ENCODE data around the gene IPO7. TPM values are rescaled to one million over a fixed set of nuclear protein-coding genes. Genes with fewer than 3 reads are reported as not detected.
"Not testable (repeated sequence)": the region's sequence is repeated elsewhere in the genome, so short reads cannot be mapped to it uniquely, and the experiment has no call there.

The IPO7 gene
- 100 to 1,000 TPM in 1 of 2 donors, 10 to 100 TPM in 1; 70.5 to 150 TPM for total RNA-seq

- H3K36me3 Mint-ChIP-seq (ENCODE audit: low read depth), result peaks cover 41% of the 10 kb centered on the region
- H3K27ac Mint-ChIP-seq, result peak within 1 kb of the TSS; percentile 94
- peaks cover 21% of the 10 kb centered on the region for H3K4me1 Mint-ChIP-seq
- H3K4me3 Mint-ChIP-seq, result peak within 1 kb of the TSS; percentile 95
- H3K27me3 Mint-ChIP-seq, result no peaks in the 10 kb centered on the region
- H3K9me3 Mint-ChIP-seq, result no peaks in the 10 kb centered on the region
- ATAC-seq (replicated peaks), result peak; percentile 99
Measured at GRCh38 chr11:9384535-9385326, at the start of gene IPO7. Gene IPO7 (plus strand): TSS chr11:9384652. CDS start chr11:9384764, 112 bp downstream.

GRCh38 chr11:9341638-9342178 is 42.7 kb upstream of the IPO7 start:
- H3K4me3 Mint-ChIP-seq, result no peak overlapping the region
- no peaks in the 10 kb centered on the region for H3K27me3 Mint-ChIP-seq
- H3K4me1 Mint-ChIP-seq, result peaks cover 6% of the 10 kb centered on the region
- H3K9me3 Mint-ChIP-seq, result no peaks in the 10 kb centered on the region
- no peaks in the 10 kb centered on the region for H3K36me3 Mint-ChIP-seq (ENCODE audit: low read depth)
- no peak overlapping the region for H3K27ac Mint-ChIP-seq
- peak; percentile 26 for ATAC-seq (replicated peaks)

GRCh38 chr11:9344061-9344680 is 40.3 kb upstream of the IPO7 start:
- no peak overlapping the region for H3K27ac Mint-ChIP-seq
- H3K4me1 Mint-ChIP-seq, result peaks cover 13% of the 10 kb centered on the region
- no peaks in the 10 kb centered on the region for H3K27me3 Mint-ChIP-seq
- no peaks in the 10 kb centered on the region for H3K9me3 Mint-ChIP-seq
- no peak for ATAC-seq (replicated peaks)
- no peaks in the 10 kb centered on the region for H3K36me3 Mint-ChIP-seq (ENCODE audit: low read depth)
- no peak overlapping the region for H3K4me3 Mint-ChIP-seq

GRCh38 chr11:9347100-9347499 is 37.4 kb upstream of the IPO7 start:
- Mint-ChIP-seq H3K4me3 (no peak overlapping the region), H3K27me3 (peaks cover 3% of the 10 kb centered on the region), H3K36me3 (ENCODE audit: low read depth) (no peaks in the 10 kb centered on the region), H3K9me3 (no peaks in the 10 kb centered on the region), H3K4me1 (peaks cover 13% of the 10 kb centered on the region), H3K27ac (no peak overlapping the region)
- peak; percentile 60 for ATAC-seq (replicated peaks)

- H3K36me3 Mint-ChIP-seq (ENCODE audit: low read depth); H3K27me3 Mint-ChIP-seq; ATAC-seq (replicated peaks); H3K9me3 Mint-ChIP-seq; H3K4me3 Mint-ChIP-seq; H3K27ac Mint-ChIP-seq: not testable (repeated sequence)
- peaks cover 13% of the 10 kb centered on the region for H3K4me1 Mint-ChIP-seq
Measured at GRCh38 chr11:9347779-9348178, 36.7 kb upstream of the IPO7 start.

- ATAC-seq (replicated peaks), result no peak
- H3K27me3 Mint-ChIP-seq, result peaks cover 3% of the 10 kb centered on the region
- no peaks in the 10 kb centered on the region for H3K9me3 Mint-ChIP-seq
- H3K4me1 Mint-ChIP-seq, result peaks cover 7% of the 10 kb centered on the region
- H3K36me3 Mint-ChIP-seq (ENCODE audit: low read depth), result no peaks in the 10 kb centered on the region
- H3K27ac Mint-ChIP-seq, result no peak overlapping the region
- H3K4me3 Mint-ChIP-seq, result no peak overlapping the region
Measured at GRCh38 chr11:9351321-9351881, 33.1 kb upstream of the IPO7 start.

- no peaks in the 10 kb centered on the region for H3K27me3 Mint-ChIP-seq
- H3K4me1 Mint-ChIP-seq, result peaks cover 6% of the 10 kb centered on the region
- H3K36me3 Mint-ChIP-seq (ENCODE audit: low read depth), result no peaks in the 10 kb centered on the region
- ATAC-seq (replicated peaks), result no peak
- no peaks in the 10 kb centered on the region for H3K9me3 Mint-ChIP-seq
- H3K4me3 Mint-ChIP-seq, result no peak overlapping the region
- no peak overlapping the region for H3K27ac Mint-ChIP-seq
Measured at GRCh38 chr11:9357041-9357440, 27.4 kb upstream of the IPO7 start.

- peaks cover 12% of the 10 kb centered on the region for H3K4me1 Mint-ChIP-seq
- H3K36me3 Mint-ChIP-seq (ENCODE audit: low read depth); H3K27me3 Mint-ChIP-seq; ATAC-seq (replicated peaks); H3K9me3 Mint-ChIP-seq: not testable (repeated sequence)
- peak overlapping the region; percentile 2 for H3K4me3 Mint-ChIP-seq
- H3K27ac Mint-ChIP-seq, result peak overlapping the region; percentile 14
Measured at GRCh38 chr11:9360862-9361622, 23.4 kb upstream of the IPO7 start.

- H3K9me3 Mint-ChIP-seq, result no peaks in the 10 kb centered on the region
- H3K4me1 Mint-ChIP-seq, result peaks cover 12% of the 10 kb centered on the region
- no peaks in the 10 kb centered on the region for H3K27me3 Mint-ChIP-seq
- H3K27ac Mint-ChIP-seq, result peak overlapping the region; percentile 82
- H3K36me3 Mint-ChIP-seq (ENCODE audit: low read depth), result no peaks in the 10 kb centered on the region
- ATAC-seq (replicated peaks), result no peak
- peak overlapping the region; percentile 25 for H3K4me3 Mint-ChIP-seq
Measured at GRCh38 chr11:9362393-9362863, 22.0 kb upstream of the IPO7 start.

- Mint-ChIP-seq H3K27me3 (no peaks in the 10 kb centered on the region), H3K9me3 (no peaks in the 10 kb centered on the region), H3K4me3 (peak overlapping the region; percentile 82), H3K36me3 (ENCODE audit: low read depth) (no peaks in the 10 kb centered on the region), H3K4me1 (peaks cover 12% of the 10 kb centered on the region), H3K27ac (peak overlapping the region; percentile 89)
- ATAC-seq (replicated peaks), result peak; percentile 95
Measured at GRCh38 chr11:9363954-9364912, 20.2 kb upstream of the IPO7 start.

GRCh38 chr11:9367551-9367950 is 16.9 kb upstream of the IPO7 start:
- H3K4me1 Mint-ChIP-seq, result peaks cover under 1% of the 10 kb centered on the region
- H3K27me3 Mint-ChIP-seq, result no peaks in the 10 kb centered on the region
- H3K27ac Mint-ChIP-seq, result no peak overlapping the region
- H3K36me3 Mint-ChIP-seq (ENCODE audit: low read depth), result no peaks in the 10 kb centered on the region
- H3K9me3 Mint-ChIP-seq, result no peaks in the 10 kb centered on the region
- H3K4me3 Mint-ChIP-seq, result no peak overlapping the region
- no peak for ATAC-seq (replicated peaks)

- no peaks in the 10 kb centered on the region for H3K27me3 Mint-ChIP-seq
- no peaks in the 10 kb centered on the region for H3K36me3 Mint-ChIP-seq (ENCODE audit: low read depth)
- no peaks in the 10 kb centered on the region for H3K9me3 Mint-ChIP-seq
- H3K4me3 Mint-ChIP-seq, result no peak overlapping the region
- no peak for ATAC-seq (replicated peaks)
- H3K4me1 Mint-ChIP-seq, result no peaks in the 10 kb centered on the region
- H3K27ac Mint-ChIP-seq, result no peak overlapping the region
Measured at GRCh38 chr11:9377036-9377435, 7.4 kb upstream of the IPO7 start.

- Mint-ChIP-seq H3K4me1 (peaks cover under 1% of the 10 kb centered on the region), H3K9me3 (no peaks in the 10 kb centered on the region), H3K36me3 (ENCODE audit: low read depth) (no peaks in the 10 kb centered on the region), H3K4me3 (no peak overlapping the region), H3K27ac (no peak overlapping the region), H3K27me3 (no peaks in the 10 kb centered on the region)
- no peak for ATAC-seq (replicated peaks)
Measured at GRCh38 chr11:9379041-9379440, 5.4 kb upstream of the IPO7 start.
